NCI-H524 treated with DMSO at 0.1 percent for 48 hours (cell line): ENCODE data around the gene SCD5.

ENCODE experiments used
- DNase-seq: peaks from one replicate; lab custom pipeline; 2025; lab: John Stamatoyannopoulos, UW

Gene SCD5

GRCh38 chr4:82691431-82691830, 107.2 kb downstream of the SCD5 start:
- no peak for DNase-seq

GRCh38 chr4:82688091-82688795, 110.4 kb downstream of the SCD5 start:
- peak; percentile 78 for DNase-seq

GRCh38 chr4:82687531-82687930, 111.1 kb downstream of the SCD5 start:
- DNase-seq, result no peak

GRCh38 chr4:82681754-82682153, 116.8 kb downstream of the SCD5 start:
- no peak for DNase-seq

GRCh38 chr4:82680834-82681233, 117.8 kb downstream of the SCD5 start:
- no peak for DNase-seq

- DNase-seq, result no peak
Observed at GRCh38 chr4:82679531-82679930, 119.1 kb downstream of the SCD5 start.

- no peak for DNase-seq
Observed at GRCh38 chr4:82678051-82678450, 120.5 kb downstream of the SCD5 start.

- no peak for DNase-seq
Observed at GRCh38 chr4:82677327-82677726, 121.3 kb downstream of the SCD5 start.

GRCh38 chr4:82667761-82668480, 130.7 kb downstream of the SCD5 start:
- no peak for DNase-seq

GRCh38 chr4:82666970-82667665, 131.5 kb downstream of the SCD5 start:
- no peak for DNase-seq

GRCh38 chr4:82661181-82661992, 137.2 kb downstream of the SCD5 start:
- DNase-seq, result no peak

- DNase-seq, result no peak
Observed at GRCh38 chr4:82652062-82652461, 146.5 kb downstream of the SCD5 start.

- DNase-seq, result no peak
Observed at GRCh38 chr4:82650868-82651267, 147.7 kb downstream of the SCD5 start.

- DNase-seq, result no peak
Observed at GRCh38 chr4:82648356-82648755, 150.2 kb downstream of the SCD5 start.

- DNase-seq, result no peak
Observed at GRCh38 chr4:82645936-82646565, 152.5 kb downstream of the SCD5 start.

- no peak for DNase-seq
Observed at GRCh38 chr4:82644734-82645126, 153.9 kb downstream of the SCD5 start.

GRCh38 chr4:82643994-82644733, 154.4 kb downstream of the SCD5 start:
- no peak for DNase-seq

- no peak for DNase-seq
Observed at GRCh38 chr4:82642331-82642730, 156.3 kb downstream of the SCD5 start.

- DNase-seq, result no peak
Observed at GRCh38 chr4:82640540-82640939, 158.1 kb downstream of the SCD5 start.

GRCh38 chr4:82639971-82640370, 158.6 kb downstream of the SCD5 start:
- no peak for DNase-seq

GRCh38 chr4:82638479-82638878, 160.1 kb downstream of the SCD5 start:
- DNase-seq, result no peak
